ENCODE data around the gene SYT13.

Gene SYT13

DNA sequence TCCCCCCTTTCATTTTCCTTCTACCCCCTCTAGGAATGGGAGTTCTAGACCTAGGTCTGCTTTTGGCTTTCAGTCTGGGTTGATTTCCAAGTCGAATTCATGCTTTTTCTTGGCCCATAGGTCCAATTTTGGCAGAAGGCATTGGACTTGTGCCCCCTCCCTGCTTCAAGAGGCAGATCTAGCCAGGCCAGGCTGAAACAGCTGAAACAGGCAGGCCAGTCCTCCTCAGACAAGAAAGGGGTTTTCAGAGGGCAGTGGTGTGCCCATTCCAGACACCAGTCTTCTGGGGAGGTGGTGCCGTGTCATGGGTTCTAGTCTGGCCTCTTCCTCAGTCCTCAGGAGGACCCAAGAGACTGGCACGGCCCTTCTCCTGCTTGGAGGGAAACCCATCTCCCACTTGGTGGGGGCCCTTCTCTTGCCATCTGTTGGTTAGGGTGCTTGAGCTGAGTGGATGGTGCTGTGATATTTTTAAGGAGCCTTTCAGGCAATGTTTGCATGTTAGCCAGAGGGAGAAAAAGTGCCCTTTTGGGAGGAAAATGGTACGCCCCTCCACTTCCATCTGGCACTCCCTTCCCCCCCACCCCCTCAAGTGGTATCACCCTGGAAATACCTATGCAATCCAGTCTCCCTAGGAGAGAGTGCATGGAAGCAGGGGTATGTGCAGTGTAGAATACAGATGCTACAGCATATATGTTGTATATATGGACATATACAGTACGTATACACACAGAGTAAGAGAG lies 53.6 kb downstream of the SYT13 start:
- H3K4me3 Mint-ChIP-seq = no peak overlapping the region
- no peaks in the 10 kb centered on the region for H3K9me3 Mint-ChIP-seq
- H3K4me1 Mint-ChIP-seq (ENCODE audit: low read depth) = no peaks in the 10 kb centered on the region
- H3K36me3 Mint-ChIP-seq (ENCODE audit: low read depth) = peaks cover 4% of the 10 kb centered on the region
- no peak overlapping the region for H3K27ac Mint-ChIP-seq
- no peaks in the 10 kb centered on the region for H3K27me3 Mint-ChIP-seq

DNA sequence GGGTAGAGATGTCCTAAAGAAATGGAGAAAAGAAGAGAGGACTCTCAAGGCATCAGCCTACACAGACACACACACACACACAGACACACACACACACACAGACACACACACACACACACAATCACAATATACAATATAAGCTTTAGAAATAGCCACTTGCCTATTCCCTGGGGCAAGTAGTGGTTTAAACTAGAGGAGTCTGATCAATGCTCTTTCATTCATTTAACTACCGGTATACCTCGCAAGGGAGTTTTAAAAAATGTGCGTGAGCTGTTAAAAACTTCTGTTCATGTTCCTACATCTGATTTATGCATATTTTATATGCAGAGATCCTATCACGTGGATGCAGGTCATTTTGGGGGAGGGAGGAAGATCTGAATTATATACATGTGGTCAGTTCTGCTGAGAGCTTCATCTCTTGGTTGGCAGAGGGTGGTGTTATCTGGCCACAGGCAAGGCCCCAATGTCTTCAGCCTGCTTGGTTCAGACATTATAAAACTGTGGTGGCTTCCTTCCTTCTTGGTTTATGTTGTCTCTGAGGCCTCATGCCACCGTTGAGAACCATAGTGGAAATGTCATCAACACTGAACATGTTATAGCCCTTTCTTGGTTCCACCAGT lies 56.6 kb downstream of the SYT13 start:
- Mint-ChIP-seq H3K4me1 (ENCODE audit: low read depth) (no peaks in the 10 kb centered on the region), H3K27me3 (no peaks in the 10 kb centered on the region)

GRCh38 chr11:45227836-45228235 lies 58.3 kb downstream of the SYT13 start:
- Mint-ChIP-seq H3K27ac (no peak overlapping the region), H3K36me3 (ENCODE audit: low read depth) (peaks cover 18% of the 10 kb centered on the region), H3K27me3 (no peaks in the 10 kb centered on the region), H3K4me1 (ENCODE audit: low read depth) (no peaks in the 10 kb centered on the region), H3K4me3 (no peak overlapping the region), H3K9me3 (no peaks in the 10 kb centered on the region)

More for the DNA sequence above, 56.6 kb downstream of the SYT13 start:
- H3K27ac Mint-ChIP-seq = no peak overlapping the region
- H3K9me3 Mint-ChIP-seq = no peaks in the 10 kb centered on the region
- peaks cover 18% of the 10 kb centered on the region for H3K36me3 Mint-ChIP-seq (ENCODE audit: low read depth)
- H3K4me3 Mint-ChIP-seq = no peak overlapping the region

DNA sequence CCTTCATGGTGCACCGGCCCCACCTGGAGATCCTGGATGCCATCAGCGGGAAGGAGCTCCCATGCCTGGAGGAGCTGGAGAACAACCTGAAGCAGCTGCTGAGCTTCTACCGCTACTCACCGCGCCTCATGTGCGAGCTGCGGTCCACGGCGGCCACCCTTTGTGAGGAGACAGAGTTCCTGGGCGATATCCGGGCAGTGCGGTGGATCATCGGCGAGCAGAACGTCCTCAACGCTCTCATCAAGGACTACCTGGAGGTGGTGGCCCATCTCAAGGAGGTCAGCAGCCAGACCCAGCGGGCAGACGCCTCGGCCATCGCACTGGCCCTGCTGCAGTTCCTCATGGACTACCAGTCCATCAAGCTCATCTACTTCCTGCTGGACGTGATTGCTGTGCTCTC lies 59.2 kb downstream of the SYT13 start:
- Mint-ChIP-seq H3K9me3 (no peaks in the 10 kb centered on the region), H3K4me3 (no peak overlapping the region), H3K4me1 (ENCODE audit: low read depth) (no peaks in the 10 kb centered on the region), H3K27ac (no peak overlapping the region), H3K27me3 (no peaks in the 10 kb centered on the region), H3K36me3 (ENCODE audit: low read depth) (peaks cover 18% of the 10 kb centered on the region)

- H3K4me1 Mint-ChIP-seq (ENCODE audit: low read depth) = no peaks in the 10 kb centered on the region
- peaks cover 21% of the 10 kb centered on the region for H3K36me3 Mint-ChIP-seq (ENCODE audit: low read depth)
- no peak overlapping the region for H3K4me3 Mint-ChIP-seq
- H3K9me3 Mint-ChIP-seq = no peaks in the 10 kb centered on the region
- H3K27me3 Mint-ChIP-seq = no peaks in the 10 kb centered on the region
- H3K27ac Mint-ChIP-seq = no peak overlapping the region
Observed at GRCh38 chr11:45225961-45226871, 59.9 kb downstream of the SYT13 start.

DNA sequence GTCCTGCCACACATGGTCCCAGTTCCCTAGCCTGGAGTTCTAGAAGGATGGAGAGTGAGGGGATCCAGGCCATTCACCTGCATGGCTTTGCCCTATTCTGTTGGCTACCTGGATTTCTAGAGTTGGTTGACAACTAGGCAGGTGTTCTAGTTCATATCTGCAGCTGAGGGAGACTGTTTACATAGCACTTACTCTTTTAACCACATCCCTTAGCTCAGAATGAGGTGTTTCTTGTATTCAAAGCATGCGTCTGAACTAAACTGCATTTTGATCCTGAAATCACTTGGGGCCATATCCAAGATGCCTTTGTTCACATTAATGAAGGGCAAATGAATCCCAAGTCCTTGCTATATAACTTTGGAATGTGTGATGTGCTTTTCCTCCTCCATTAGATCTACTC lies 60.9 kb downstream of the SYT13 start:
- no peak overlapping the region for H3K4me3 Mint-ChIP-seq
- no peaks in the 10 kb centered on the region for H3K4me1 Mint-ChIP-seq (ENCODE audit: low read depth)
- H3K27ac Mint-ChIP-seq = no peak overlapping the region
- peaks cover 27% of the 10 kb centered on the region for H3K36me3 Mint-ChIP-seq (ENCODE audit: low read depth)
- no peaks in the 10 kb centered on the region for H3K9me3 Mint-ChIP-seq
- no peaks in the 10 kb centered on the region for H3K27me3 Mint-ChIP-seq

DNA sequence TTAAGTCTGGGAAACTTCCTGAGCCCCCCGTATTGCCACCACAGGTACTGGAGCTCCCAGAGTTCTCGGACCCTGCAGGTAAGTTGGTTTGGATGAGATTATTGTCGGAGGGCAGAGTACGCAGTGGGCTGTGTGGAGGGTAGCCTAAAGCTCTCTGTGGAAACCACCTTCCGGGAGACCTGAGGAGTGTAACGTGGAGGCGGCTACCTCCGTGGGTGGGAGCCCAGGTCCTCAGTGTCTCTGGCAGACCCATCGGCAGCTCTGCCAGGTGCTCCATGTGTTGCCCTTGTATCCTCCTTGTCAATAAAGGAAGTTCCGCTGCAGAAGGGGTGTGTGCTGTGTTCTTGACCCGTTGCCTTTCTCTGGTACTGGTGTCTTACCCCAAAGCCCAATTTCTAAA lies 61.4 kb downstream of the SYT13 start:
- Mint-ChIP-seq H3K27ac (no peak overlapping the region), H3K27me3 (no peaks in the 10 kb centered on the region), H3K9me3 (no peaks in the 10 kb centered on the region), H3K36me3 (ENCODE audit: low read depth) (peaks cover 30% of the 10 kb centered on the region), H3K4me1 (ENCODE audit: low read depth) (no peaks in the 10 kb centered on the region), H3K4me3 (no peak overlapping the region)

DNA sequence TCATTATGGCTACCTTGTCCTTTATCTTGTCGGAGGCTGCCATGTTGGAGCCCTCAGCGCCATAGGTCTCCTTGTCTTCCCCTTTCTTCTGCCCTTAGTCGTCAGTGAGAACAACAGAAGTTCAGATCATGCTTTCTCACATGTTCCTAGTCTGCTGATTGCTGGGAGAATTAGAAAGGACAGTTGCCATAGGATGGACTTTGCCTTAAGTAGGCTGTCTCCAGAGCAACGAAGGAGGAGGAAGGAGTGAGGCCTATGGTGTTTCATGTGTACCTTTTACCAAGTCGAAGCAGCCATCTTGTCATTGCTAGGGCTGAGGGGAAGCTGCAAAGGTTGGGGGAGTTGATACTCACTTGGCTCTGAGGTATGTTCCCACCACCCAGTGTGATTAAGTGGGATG lies 62.6 kb downstream of the SYT13 start:
- Mint-ChIP-seq H3K27me3 (no peaks in the 10 kb centered on the region), H3K9me3 (no peaks in the 10 kb centered on the region), H3K36me3 (ENCODE audit: low read depth) (peaks cover 27% of the 10 kb centered on the region), H3K27ac (no peak overlapping the region), H3K4me1 (ENCODE audit: low read depth) (no peaks in the 10 kb centered on the region), H3K4me3 (no peak overlapping the region)

- Mint-ChIP-seq H3K27ac (no peak overlapping the region), H3K27me3 (no peaks in the 10 kb centered on the region), H3K4me3 (no peak overlapping the region), H3K9me3 (no peaks in the 10 kb centered on the region), H3K36me3 (ENCODE audit: low read depth) (peaks cover 12% of the 10 kb centered on the region), H3K4me1 (ENCODE audit: low read depth) (peaks cover 3% of the 10 kb centered on the region)
Observed at GRCh38 chr11:45219411-45219810, 66.7 kb downstream of the SYT13 start.

DNA sequence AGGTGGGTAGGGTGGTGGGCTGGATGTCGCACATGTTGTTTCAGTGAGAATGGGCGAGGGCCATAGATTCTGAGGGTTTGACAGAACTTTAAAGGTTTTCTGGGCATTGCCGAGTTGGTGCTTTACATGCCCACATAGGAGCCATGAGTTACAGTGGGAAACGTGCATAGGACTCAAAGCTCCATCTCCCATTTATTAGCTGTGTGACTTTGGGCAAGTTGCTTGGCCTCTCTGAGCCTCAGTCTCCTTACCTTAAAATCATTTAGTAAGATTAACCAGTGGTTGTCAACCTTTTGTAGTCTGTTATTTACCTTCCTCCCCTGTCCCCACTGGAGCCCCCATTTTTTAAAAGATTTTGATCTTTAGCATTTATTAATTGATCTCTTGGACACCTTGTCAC lies 67.4 kb downstream of the SYT13 start:
- Mint-ChIP-seq H3K27me3 (no peaks in the 10 kb centered on the region), H3K9me3 (no peaks in the 10 kb centered on the region), H3K4me1 (ENCODE audit: low read depth) (peaks cover 3% of the 10 kb centered on the region), H3K4me3 (no peak overlapping the region), H3K27ac (no peak overlapping the region), H3K36me3 (ENCODE audit: low read depth) (peaks cover 12% of the 10 kb centered on the region)

GRCh38 chr11:45217991-45218390 lies 68.2 kb downstream of the SYT13 start:
- no peaks in the 10 kb centered on the region for H3K27me3 Mint-ChIP-seq
- peaks cover 3% of the 10 kb centered on the region for H3K4me1 Mint-ChIP-seq (ENCODE audit: low read depth)
- no peak overlapping the region for H3K27ac Mint-ChIP-seq
- no peaks in the 10 kb centered on the region for H3K9me3 Mint-ChIP-seq
- peaks cover 17% of the 10 kb centered on the region for H3K36me3 Mint-ChIP-seq (ENCODE audit: low read depth)
- no peak overlapping the region for H3K4me3 Mint-ChIP-seq

GRCh38 chr11:45216901-45217300 lies 69.2 kb downstream of the SYT13 start:
- Mint-ChIP-seq H3K27ac (no peak overlapping the region), H3K27me3 (no peaks in the 10 kb centered on the region), H3K4me1 (ENCODE audit: low read depth) (peaks cover 3% of the 10 kb centered on the region), H3K36me3 (ENCODE audit: low read depth) (peaks cover 17% of the 10 kb centered on the region), H3K4me3 (no peak overlapping the region), H3K9me3 (no peaks in the 10 kb centered on the region)

- H3K36me3 Mint-ChIP-seq (ENCODE audit: low read depth) = peaks cover 12% of the 10 kb centered on the region
- H3K27me3 Mint-ChIP-seq = no peaks in the 10 kb centered on the region
- no peak overlapping the region for H3K27ac Mint-ChIP-seq
- no peaks in the 10 kb centered on the region for H3K9me3 Mint-ChIP-seq
- peaks cover 3% of the 10 kb centered on the region for H3K4me1 Mint-ChIP-seq (ENCODE audit: low read depth)
- H3K4me3 Mint-ChIP-seq = no peak overlapping the region
Observed at GRCh38 chr11:45216031-45216430, 70.1 kb downstream of the SYT13 start.

DNA sequence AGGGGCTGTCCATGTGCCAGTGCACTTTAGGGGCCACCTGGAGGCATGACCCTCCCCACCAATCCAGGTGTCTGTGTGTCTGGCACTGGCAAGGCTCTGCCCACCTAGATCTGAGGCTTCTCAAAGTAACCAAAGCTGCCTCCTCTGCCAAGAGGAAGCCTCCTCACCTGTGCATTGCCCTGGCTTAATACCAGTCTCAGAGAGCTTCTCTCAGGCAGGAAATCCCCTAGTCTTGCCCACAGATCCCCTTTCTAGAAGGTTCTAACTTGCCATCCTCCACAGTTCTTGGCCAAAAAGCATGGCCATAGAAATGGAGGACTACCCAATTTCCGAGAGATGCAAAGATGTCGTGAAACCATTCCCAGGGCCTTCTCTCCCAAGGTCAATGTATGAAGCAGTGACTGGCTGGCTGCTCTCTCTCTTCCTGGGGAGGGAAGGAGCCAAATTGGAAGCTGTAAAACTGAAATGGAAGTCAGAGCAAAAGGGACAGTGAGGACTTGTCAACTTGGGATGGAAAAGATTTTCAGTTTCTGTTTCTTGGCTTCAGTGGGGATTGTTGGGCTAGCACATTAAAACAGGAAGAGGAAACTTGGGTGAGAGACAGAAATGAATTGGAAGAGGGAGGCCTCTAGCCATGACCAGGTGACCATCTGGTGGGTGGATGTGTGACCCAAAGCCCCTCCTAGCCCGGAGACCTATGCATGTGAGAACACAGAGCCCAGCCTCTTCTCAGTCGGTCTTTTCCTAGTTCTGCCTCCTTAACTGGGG lies 70.9 kb downstream of the SYT13 start:
- Mint-ChIP-seq H3K4me3 (no peak overlapping the region), H3K9me3 (no peaks in the 10 kb centered on the region), H3K36me3 (ENCODE audit: low read depth) (peaks cover 7% of the 10 kb centered on the region), H3K27me3 (no peaks in the 10 kb centered on the region), H3K4me1 (ENCODE audit: low read depth) (peaks cover 3% of the 10 kb centered on the region), H3K27ac (no peak overlapping the region)
